ENCODE measurements around the gene B4GALT3.

The B4GALT3 gene

DNA sequence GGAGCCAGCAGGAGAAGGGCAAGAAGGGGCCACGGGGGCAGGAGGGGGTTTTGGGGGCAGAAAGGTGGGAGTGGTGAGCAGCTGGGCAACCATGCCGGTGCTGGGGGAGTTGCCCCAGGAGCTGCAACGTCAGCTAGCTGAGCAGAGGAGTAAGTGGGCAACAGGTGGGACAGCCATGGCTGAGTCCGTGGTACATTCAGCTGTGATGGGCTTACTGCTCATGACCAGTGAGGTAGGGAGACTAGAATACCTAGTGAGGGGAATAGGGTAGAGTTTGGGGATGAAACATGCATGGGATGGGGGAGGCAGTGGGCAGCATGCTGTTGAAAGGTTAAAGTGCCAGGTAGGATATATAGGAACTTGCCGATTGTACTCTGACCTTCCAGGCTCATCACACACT is 15.7 kb downstream of the B4GALT3 start:
- no peak for DNase-seq

DNA sequence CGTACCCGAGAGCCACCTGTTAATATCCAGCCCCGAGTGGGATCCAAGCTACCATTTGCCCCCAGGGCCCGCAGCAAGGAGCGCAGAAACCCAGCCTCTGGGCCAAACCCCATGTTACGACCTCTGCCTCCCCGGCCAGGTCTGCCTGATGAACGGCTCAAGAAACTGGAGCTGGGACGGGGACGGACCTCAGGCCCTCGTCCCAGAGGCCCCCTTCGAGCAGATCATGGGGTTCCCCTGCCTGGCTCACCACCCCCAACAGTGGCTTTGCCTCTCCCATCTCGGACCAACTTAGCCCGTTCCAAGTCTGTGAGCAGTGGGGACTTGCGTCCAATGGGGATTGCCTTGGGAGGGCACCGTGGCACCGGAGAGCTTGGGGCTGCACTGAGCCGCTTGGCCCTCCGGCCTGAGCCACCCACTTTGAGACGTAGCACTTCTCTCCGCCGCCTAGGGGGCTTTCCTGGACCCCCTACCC is 16.6 kb downstream of the B4GALT3 start:
- DNase-seq, result no peak

DNA sequence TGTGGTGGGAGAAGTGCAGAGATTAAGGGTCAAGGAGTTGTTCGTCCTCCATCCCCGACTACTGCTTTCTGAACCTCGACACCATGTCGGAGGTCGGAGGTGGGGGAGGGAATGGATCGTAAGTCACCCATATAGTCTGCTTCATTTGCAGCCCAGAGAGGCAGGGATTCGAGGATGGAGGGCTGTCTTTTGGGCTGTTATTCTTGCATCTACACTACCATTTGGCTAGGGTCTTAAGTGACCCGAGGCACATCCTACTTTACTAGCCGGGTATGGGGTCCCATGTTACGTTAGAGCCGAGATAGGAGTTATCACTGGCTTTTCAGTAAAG is 17.4 kb downstream of the B4GALT3 start:
- DNase-seq, result no peak

DNA sequence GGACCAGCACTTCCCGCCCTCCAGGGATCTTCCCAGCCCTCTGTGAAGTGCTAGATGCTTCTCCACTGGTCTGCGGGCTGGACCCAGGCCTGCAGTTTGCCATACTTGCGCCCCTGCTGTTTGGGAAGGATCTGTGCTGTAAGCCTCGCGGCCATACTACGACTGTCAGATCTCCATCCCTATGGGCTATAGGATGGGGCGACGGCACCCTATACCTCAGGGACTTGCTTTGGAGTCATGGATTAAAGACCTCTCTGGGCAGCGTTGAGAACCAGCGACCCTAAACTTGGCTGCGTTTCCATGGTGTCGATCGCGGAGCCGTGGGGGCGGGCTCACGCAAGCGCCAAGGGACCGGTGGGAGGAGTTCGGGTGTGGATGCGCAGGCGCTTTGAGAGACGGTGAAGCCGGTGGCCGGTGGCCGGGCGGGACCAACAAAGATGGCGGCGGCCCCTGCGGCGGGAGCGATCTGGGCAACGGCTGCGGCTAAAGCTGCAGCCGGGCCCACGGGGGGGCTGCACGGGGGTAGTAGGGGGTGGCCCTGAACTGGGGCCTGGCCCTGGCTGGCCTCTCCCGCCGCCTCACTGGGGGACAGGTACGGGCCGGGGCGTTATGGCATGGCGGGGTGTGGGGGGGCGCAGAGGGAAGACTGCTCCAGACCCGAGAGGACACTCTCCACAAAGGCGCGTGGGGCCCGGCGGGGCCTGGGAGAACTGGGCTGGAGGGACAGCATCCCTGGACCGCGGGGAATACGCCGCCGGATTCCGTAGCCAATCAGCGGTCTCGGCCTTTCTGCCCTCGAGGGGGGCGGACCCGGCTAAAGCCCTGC is 18.0 kb downstream of the B4GALT3 start, which contains the start of gene USP21:
USP21 (plus strand) TSS at position 414 of the 826 bp plus-strand sequence. CDS start 1,141 bp downstream, outside the sequence.
- peak; percentile 86 for DNase-seq

DNA sequence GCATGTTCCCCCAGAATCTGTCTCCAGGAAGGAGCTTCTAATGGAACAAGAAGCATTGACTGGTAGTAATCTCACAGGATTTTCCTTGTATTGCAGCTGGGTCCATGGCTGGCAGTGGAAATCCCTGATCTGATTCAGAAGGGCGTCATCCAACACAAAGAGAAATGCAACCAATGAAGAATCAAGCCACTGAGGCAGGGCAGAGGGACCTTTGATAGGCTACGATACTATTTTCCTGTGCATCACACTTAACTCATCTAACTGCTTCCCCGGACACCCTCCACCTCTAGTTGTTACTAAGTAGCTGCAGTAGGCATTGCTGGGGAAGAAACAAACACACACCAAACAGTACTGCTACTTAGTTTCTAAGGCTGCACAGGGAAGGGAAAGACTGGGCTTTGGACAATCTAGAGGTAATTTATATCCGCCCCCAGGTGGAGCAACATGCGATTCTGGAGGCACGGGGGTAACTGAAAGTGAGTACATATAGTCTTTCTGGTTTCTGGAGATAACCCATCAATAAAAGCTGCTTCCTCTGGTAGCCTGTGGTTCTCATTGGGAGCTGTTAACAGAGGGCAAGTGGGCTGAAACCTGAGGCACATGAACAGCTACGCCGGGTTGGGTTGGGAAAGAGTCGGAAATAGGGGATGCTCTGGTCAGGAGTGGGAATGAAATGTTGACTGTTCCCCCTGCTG is 18.8 kb downstream of the B4GALT3 start:
- DNase-seq, result no peak

DNA sequence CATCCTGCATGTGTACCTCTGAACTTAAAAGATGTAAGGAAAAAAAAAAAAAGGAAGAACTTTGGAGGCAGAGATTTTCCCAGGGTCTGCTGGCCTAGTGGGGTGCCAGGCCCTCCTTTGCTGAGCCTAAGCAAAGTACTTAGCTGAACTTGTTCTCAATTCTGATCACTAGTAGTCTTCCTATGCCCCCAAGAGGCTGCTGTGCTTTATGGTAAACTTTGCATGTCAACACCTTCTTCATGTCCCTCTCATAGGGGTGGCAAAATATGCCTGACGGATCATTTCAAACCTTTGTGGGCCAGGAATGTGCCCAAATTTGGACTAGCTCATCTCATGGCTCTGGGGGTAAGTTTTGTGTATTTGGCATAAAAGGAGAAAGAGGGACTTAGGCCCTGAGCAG is 19.4 kb downstream of the B4GALT3 start:
- DNase-seq, result no peak

DNA sequence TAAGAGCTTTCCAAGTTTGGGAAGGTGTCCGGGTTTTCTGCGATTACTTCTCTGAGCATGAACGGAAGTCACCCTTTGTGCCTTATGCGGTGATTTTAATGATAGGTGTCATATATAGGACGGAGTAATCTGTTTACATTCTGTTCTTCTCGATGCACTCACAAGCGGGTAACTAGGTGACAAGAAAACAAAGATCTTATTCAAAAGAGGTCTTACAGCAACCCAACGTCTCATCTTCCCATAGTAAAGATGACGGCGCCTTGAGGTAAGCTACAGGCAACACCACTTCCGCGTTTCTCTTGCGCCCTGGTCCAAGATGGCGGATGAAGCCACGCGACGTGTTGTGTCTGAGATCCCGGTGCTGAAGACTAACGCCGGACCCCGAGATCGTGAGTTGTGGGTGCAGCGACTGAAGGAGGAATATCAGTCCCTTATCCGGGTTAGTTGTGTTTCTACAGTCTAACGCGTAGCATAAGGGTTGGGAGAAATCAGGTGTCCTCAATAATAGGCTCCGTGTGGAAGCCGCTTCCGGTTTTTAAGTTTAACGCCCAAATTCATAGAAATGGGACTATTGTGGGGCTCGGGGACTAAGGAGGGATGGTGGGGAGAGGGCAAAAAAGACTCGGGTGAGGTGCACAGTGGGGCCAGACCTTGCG is 23.5 kb downstream of the B4GALT3 start, which contains the start of gene UFC1:
UFC1 (plus strand) TSS at position 297 of the 656 bp plus-strand sequence; CDS start at position 317, 20 bp downstream.
- peak; percentile 71 for DNase-seq

DNA sequence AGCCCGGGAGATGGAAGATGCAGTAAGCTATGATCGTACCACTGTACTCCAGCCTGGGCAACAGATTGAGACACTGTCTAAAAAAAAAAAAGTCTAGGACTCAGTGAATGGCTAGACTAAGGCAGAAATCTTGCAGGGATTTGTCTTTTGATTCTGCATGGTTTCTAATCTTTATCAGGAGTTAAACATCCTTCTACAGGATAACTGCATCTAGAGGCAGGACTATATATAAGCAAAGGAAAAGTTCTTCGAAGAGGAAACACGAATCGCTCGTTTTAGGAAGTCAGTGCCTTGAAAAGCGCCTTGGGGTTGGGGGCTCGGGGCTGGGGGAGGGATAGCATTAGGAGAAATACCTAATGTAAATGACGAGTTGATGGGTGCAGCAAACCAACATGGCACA is 24.1 kb downstream of the B4GALT3 start:
- no peak for DNase-seq

DNA sequence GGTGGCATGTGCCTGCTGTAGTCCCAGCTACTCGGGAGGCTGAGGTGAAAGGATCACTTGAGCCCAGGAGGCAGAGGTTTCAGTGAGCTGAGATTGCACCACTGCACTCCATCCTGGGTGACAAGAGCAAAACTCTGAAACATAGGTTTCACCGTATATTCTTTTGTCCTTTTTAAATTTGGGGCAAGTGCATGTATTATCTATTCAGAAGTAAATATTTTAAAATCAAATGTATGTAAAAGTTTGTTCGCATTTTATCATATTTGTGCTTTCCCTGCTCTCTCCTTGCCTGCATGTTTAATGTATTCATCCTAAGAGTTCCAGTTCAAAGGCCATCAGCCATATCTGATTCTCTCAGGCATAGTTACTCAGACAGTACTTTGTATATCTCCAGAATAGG is 31.5 kb downstream of the B4GALT3 start:
- no peak for DNase-seq

DNA sequence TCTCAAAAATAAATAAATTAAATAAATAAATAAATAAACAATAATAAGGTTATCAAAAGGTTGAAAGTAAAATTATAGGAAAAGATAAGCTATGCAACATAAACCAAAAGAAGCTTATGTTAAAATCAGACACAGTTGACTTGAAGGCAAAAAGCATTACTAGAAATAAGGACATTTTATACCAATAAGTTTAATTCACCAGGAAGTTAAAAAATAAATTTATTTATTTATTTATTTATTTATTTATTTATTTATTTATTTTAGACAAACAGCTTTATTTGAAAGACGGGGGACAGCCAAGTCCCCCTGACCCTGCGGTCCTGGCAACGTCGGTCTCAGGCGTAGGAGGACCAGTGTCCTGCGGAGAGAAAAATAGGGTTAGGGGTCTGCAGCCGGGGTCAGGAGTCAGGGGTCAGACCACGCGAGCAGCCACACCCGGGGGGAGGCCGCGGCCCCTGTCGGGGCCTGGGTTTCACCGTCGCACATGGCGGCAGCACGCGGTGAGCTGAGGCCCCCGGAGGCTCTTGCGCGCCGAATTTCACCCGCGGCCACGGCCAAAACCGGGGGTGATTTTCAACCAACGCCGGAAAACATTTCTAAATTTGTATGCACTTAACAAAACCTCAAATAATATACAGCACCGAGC is 36.4 kb downstream of the B4GALT3 start:
- DNase-seq, result no peak

DNA sequence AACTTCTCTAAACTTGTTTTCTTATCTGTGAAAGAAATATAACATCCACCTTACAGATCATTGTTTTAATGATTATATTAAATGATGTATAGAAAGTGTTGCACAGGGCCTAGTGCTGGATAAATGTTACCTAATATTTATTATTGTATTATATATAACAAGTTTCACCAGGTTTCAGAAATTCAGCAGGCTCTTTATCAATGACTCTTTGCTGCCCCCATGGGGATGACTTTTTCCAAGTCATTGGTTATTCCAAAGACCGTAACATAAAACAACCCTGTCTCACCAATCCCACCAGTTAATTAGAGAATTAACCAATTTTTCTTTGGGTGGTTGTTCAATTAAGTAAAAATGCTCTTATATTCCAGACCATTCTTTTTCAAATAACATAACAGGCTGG is 37.5 kb downstream of the B4GALT3 start:
- DNase-seq, result no peak

DNA sequence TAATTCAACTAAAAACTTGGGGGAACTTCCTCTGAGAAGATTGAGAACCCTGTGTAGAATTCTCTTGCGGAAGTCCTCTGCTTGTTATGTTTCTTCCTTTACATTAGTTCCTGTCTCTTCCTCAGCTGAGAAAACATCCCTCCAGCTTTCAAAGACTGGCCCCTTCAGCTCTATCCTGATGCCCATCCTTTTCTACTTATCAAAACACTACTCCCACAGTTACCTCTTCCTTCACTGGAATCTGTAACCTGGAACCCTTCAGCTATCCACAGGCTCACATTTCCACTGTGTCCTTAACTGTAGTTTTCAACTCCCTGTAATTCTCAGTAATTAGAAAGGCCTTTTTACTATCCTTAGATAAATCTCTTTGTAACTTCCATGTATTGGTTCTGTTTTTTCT is 38.9 kb downstream of the B4GALT3 start:
- DNase-seq, result no peak

DNA sequence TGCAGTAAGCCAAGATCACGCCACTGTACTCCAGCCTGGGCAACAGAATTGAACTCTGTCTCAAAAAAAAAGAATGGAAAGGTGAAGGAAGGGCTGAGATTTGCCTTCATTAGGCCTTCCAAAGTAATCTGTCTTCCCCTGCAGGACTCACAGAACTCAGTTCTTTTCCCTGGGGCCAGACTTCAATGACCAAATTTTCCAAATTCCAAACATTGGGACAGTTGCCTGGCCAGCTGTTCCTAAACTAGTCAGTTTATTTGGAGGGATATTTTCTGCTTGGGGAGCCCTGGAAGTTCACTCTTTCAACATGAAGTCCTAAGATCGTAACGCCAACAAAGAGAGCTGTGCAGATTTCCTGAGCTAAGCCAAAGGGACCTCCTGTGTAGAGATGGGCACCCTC is 39.4 kb downstream of the B4GALT3 start:
- DNase-seq, result no peak

DNA sequence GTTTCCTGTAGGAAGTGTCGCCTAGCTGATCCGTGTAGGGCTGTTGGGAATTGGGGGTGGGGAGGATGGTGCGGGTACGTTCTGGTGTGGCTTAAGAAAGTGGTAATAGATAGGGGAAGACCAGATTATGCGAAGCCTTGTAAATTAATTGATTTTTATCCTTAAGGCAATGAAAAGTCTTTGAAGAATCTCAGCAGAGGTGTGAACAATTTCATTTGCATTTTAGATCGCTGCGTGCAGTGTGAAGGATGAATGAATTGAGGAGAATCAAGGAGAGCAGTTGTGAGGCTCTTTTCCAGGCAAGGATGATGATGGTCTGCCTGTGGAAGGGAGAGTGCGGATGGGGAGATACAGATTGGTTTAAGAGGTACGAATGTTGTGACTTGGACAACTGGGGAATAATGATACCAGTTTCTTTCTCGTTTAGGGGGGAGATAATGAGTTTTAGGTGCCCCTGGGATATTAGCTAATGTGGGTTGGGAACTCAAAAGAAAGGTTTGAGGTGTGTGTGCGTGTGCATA is 44.0 kb downstream of the B4GALT3 start:
- DNase-seq, result no peak

DNA sequence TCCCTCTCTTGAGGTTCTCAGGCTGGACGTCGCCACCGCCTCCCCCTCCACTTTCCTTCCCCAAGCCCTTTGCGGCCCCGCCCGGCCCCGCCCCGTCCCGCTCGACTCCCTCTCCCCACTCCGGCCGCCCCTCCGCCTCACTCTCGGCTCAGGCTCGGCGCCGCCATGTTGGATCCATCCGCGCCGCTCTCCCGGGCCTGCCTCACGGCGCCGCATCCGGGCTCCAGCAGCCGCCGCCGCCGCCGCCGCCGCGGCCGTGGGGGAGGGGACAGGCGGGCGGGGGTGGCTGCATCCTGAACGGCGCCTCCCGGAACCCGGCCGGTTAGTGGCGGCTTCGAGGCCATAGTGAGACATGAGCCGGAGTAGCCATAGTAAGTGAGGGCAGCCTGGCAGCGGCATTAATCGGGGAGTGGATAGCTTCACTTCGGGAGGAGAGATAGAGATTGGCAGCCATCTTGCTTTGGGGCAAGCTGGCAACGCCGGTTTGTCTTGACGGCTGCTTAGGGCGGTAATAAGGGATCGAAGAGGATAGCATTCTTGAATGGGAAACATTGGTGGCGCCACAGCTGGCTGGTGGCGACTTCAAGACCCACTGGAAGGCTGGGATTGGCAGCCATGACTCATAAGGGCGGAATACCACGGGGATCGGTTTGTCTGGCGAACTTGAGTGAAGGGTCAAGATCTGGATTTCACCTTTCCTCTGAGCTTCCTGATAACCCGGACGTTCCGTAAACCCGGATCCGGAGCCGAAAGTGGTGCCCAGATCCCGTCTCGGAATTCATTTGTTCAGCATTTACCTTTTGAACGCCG is 44.7 kb downstream of the B4GALT3 start, which contains the start of gene DEDD:
DEDD (minus strand) TSS at position 258 of the 810 bp plus-strand sequence. CDS start 8,205 bp downstream, outside the sequence.
- DNase-seq, result peak; percentile 80

DNA sequence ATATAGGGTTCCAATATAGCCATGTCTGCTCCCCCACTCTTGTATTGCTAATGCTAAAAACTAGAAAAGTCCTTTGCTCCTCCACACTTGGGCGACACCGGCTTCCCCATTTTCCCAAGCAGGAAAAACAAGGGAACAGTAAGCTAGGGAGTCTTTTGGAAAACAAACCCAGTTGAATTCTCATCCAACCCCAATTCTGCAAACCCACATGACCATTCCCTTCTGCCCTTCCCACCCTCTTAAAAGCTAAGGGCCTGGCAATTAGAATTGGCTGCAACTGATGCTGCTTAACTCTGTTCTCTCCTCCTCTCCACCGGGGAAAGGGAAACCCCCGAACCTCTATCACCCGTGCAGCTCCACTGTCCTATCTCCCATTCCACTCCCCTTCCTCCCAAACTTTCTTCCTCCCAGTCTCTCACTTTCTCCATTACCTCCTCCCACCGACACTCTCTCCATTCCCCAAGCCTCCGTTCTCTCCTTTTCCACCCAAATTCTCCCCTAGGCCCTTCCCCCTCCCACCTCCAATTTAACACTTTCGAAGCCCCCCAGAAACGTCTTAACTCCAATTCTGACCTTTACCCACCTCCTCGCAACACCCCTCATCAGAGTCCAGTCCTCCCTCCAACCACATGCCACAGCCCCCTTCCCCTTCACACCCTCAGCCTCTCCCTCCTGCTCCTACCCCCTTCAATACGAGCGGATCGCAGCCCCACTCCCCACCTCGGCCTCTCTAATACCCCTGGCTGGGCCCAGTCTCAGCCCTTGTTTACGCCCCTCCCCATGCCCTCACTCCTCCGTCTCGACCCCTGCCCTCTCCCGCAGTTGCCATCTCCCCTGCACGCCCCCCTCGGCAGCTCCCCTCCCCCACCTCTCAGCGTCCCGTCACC is 45.5 kb downstream of the B4GALT3 start:
- no peak for DNase-seq

DNA sequence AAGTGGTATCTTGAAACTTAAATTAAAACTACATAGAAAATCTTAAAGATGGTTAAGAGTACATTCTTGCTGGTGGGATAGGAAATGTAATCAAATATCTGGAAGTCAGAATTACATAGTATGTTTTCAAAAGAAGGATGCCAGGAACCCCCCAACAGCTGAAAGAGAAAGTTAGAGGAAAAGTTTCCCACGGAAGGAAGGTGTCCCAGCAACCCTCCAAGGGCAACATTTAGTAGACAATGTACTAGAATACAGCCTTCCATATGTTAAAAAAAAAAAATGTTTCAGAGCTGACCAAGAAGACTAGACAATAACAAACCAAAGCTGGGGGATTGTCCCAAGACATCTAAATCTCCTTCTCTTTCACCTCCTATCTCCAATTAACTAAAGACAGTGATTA is 47.0 kb downstream of the B4GALT3 start:
- no peak for DNase-seq

DNA sequence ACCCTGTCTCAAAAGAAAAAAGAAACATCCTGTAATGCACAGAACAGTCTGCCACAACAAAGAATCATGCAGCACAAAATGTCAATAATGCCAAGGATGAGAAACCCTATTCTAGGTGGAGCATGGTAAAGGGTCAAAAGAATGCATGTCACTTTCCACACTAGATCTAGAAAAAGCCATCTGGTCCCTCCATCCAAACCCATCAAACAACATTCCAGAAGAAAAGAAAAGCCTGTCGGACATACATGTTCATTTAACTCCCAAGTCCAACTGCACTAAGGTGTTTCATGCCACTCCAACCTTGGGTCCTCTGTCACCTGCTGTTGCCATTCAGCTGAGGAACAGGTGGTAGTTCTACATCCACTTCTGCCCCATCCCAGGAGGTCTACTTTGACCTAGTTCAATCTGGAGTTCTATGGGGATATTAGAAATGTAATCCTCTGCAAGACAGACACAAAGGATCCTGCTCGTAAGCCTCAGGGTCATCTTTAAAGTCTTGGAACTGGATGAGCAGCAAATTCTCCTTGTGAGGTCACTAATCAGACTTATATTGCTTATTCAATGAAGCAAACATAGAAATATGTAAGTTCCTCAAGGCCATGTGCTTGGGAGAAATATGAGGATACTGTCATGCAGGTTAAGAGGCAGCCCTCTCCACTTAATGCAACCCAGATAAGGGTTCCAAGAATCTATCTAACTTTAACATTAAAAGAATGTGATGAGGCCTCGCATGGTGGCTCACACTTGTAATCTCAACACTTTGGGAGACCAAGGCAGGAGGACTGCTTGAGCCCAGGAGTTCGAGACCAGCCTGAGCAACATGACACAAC is 48.5 kb downstream of the B4GALT3 start:
- no peak for DNase-seq

DNA sequence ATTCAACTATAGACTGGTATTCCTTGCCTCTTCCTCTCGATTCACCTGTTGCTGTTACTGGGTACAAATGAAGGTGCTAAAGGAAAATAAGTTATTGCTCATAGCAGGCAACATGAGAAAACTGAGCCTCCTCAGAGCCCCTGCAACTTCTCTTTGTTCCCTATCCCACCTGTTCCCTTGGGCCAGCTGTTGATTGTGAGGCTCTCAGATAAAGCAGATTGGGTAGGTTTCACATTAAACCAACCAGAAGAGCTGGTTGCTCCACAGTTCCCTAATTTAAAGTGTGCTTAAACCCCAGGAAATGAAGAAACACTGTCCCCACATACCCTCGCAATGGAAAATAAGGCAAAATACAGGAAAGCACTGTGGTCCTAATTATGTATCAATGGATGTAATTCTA is 49.7 kb downstream of the B4GALT3 start:
- no peak for DNase-seq

DNA sequence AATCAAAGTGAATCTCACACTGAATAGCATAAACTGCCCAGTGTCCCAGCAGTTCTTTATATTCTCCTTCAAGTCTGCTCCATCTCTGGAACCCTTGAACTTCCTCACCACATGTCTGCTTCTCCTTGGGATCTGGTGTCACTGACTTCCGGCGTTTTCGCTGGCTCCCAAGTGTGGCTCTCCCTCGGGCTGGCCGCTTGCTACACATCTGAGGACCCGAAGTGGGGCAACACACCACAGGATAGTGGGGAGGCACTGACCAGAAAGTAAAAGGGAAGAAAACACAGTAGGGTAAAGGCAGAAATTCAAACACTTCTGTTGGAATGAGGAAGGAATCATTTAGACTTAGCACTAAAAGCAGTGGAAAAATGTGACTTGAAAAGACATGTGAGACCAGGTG is 54.3 kb downstream of the B4GALT3 start:
- no peak for DNase-seq
